ENCODE results near the gene SPATA12. TPM values are rescaled to one million over a fixed set of nuclear protein-coding genes. Genes with fewer than 3 reads are reported as not detected.

Gene SPATA12
- total RNA-seq, 6 experiments from 2014 or later = 0.09 TPM; not detected in 5

DNA sequence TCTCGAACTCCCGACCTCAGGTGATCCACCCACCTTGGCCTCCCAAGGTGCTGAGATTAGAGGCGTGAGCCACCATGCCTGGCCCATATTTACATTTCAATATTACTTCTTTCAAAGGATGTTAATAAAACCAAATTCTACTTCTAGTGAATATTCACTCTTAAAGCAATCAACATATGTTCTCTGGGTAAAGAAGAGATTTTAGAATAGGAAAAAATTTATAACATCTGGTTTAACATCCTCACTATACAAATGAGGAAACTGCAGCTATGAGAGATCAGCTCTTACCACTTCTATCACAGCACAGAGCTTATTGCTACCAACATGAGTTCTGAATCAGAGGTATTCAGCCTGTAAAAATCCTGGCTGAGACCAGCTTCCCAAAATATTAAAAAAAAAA, 56.0 kb downstream of the SPATA12 start:
- Histone ChIP-seq H3K9me3 (no peaks in the 10 kb centered on the region), H3K27ac (no peak overlapping the region), H3K4me1 (no peaks in the 10 kb centered on the region), H3K4me3 (no peak overlapping the region), H3K36me3 (no peaks in the 10 kb centered on the region), H3K27me3 (no peaks in the 10 kb centered on the region)
- DNase-seq = no peak
- no peak for ATAC-seq
- 80% methylated on average over 2 of the region's 3 CpGs for WGBS (ENCODE audit: insufficient coverage, low coverage, low lambda C conversion rate, missing lambda C conversion rate)
- TF ChIP-seq, protein P1, sequence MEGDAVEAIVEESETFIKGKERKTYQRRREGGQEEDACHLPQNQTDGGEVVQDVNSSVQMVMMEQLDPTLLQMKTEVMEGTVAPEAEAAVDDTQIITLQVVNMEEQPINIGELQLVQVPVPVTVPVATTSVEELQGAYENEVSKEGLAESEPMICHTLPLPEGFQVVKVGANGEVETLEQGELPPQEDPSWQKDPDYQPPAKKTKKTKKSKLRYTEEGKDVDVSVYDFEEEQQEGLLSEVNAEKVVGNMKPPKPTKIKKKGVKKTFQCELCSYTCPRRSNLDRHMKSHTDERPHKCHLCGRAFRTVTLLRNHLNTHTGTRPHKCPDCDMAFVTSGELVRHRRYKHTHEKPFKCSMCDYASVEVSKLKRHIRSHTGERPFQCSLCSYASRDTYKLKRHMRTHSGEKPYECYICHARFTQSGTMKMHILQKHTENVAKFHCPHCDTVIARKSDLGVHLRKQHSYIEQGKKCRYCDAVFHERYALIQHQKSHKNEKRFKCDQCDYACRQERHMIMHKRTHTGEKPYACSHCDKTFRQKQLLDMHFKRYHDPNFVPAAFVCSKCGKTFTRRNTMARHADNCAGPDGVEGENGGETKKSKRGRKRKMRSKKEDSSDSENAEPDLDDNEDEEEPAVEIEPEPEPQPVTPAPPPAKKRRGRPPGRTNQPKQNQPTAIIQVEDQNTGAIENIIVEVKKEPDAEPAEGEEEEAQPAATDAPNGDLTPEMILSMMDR (IDR thresholded peaks at IDR 0.05) = no peak
- no peak for TF ChIP-seq POLR2A (IDR thresholded peaks at IDR 0.05)
- intact Hi-C loops (cut with DNase I) = no loop called here

DNA sequence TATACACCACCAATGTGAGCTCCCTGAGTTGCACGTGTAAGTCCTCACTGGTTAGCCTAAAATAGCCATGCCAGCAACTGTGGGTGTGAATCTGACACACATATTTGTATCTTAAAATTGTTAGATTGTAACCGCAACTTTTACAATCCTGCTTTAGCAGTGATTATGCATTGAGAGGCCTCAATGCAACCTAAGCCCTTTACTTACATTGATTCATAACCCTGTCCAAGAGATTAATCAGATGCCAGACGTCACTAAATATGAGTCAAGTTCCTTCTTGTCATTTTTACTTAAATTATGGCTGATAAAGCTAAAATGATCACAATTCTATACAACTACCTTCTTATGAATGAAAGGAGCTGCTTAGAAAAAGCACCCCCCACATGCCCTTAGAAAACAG, 57.8 kb downstream of the SPATA12 start:
- Histone ChIP-seq H3K4me1 (no peaks in the 10 kb centered on the region), H3K27me3 (no peaks in the 10 kb centered on the region), H3K36me3 (no peaks in the 10 kb centered on the region), H3K27ac (no peak overlapping the region), H3K9me3 (no peaks in the 10 kb centered on the region), H3K4me3 (no peak overlapping the region)
- ATAC-seq (no peak), DNase-seq (no peak)
- WGBS (ENCODE audit: insufficient coverage, low coverage, low lambda C conversion rate, missing lambda C conversion rate) = 67% methylated on average over 3 of the region's 3 CpGs
- TF ChIP-seq, protein P1 (IDR thresholded peaks at IDR 0.05) = no peak
- no peak for TF ChIP-seq POLR2A (IDR thresholded peaks at IDR 0.05)
- intact Hi-C loops (cut with DNase I) = no loop called here

DNA sequence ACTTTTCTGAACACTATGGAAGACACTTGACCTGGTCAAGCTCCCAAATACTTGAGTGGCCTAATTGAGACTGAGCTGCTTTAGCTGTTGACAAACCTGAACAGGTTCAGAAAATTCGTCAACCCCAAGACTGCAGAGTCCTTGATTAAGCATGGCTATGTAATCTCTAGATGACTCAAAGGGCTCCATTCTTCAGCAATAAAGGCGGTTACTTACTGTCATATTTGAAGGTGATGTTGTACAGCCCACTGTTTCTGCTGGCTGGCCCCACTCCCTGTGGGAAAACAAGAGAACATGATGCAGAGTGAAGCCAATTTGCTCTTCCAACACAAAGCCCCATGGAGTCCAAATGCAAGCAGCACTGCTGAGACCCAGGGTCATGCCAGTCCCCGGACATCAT, 59.6 kb downstream of the SPATA12 start:
- no peaks in the 10 kb centered on the region for H3K4me1 ChIP-seq
- 76% methylated on average over 2 of the region's 3 CpGs for WGBS (ENCODE audit: insufficient coverage, low coverage, low lambda C conversion rate, missing lambda C conversion rate)
- ATAC-seq = no peak
- no peak overlapping the region for H3K27ac ChIP-seq
- no peak for DNase-seq
- no peak overlapping the region for H3K4me3 ChIP-seq
- no peak for TF ChIP-seq POLR2A (IDR thresholded peaks at IDR 0.05)
- TF ChIP-seq, protein P1 (IDR thresholded peaks at IDR 0.05) = no peak
- H3K36me3 ChIP-seq = no peaks in the 10 kb centered on the region
- intact Hi-C loops (cut with DNase I) = no loop called here
- H3K27me3 ChIP-seq = no peaks in the 10 kb centered on the region
- no peaks in the 10 kb centered on the region for H3K9me3 ChIP-seq

DNA sequence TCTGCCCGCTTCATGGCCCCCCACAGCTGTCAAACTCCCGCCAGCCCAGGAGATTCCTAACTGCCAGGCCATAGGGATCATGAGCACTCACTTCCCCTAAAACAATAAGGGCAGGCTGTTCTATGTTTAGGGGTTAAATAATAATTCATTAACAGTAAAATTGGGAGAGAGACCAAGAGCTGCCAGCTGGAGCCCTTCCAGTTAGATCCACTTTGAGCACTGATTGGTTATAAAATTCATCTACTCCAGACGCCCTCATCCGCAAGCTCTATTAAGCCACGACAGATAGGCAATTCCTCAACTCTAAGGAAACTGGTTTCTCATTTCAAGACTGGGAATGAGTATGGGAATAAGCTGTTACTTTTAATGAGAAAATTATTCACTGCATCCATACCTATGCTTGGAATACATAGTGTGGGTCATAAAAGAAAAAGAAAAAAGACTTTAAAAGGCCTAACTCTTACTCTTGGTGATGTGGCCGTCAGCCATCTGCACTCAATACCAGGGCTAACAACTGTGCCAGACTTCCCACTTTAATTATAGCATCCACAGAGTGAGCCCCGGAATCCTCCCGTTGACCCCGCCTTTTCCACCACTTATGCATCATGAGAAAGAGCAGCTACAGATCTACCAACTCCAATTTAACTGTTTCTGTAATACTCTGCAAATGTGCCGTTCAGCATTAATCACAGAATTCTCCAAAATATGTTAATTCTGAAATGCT, 60.1 kb downstream of the SPATA12 start:
- intact Hi-C loops (cut with DNase I) = no loop called here
- Histone ChIP-seq H3K27ac (no peak overlapping the region), H3K4me1 (no peaks in the 10 kb centered on the region), H3K27me3 (no peaks in the 10 kb centered on the region), H3K9me3 (no peaks in the 10 kb centered on the region), H3K4me3 (no peak overlapping the region), H3K36me3 (no peaks in the 10 kb centered on the region)
- TF ChIP-seq POLR2A (IDR thresholded peaks at IDR 0.05) = no peak
- TF ChIP-seq, protein P1 (IDR thresholded peaks at IDR 0.05) = no peak
- ATAC-seq = no peak
- WGBS (ENCODE audit: insufficient coverage, low coverage, low lambda C conversion rate, missing lambda C conversion rate) = 71% methylated on average over 9 of the region's 10 CpGs
- no peak for DNase-seq

Other genes with a start within 250 kb of the SPATA12 start
- under 1 TPM; under 0.01 to 0.40 (median 0.29) TPM for gene IL17RD, start 104.7 kb downstream of the SPATA12 start, total RNA-seq
- under 1 TPM in 4 of 6 experiments, not detected in 2; 0.22 to 0.95 (median 0.66) TPM for gene HESX1, start 139.3 kb downstream of the SPATA12 start, total RNA-seq
- gene APPL1, start 167.1 kb downstream of the SPATA12 start, total RNA-seq = 10 to 100 TPM; 12.6 to 21.6 (median 16.6) TPM
- not detected for gene ASB14, start 232.0 kb downstream of the SPATA12 start, total RNA-seq